ENCODE data around the gene MSX1. TPM values are rescaled to one million over a fixed set of nuclear protein-coding genes. Genes with fewer than 3 reads are reported as not detected.

MSX1 gene
- polyA plus RNA-seq, 1 experiment, result 6.9 TPM

GRCh38 chr4:4840351-4840750, 19.1 kb upstream of the MSX1 start:
- no peak overlapping the region for H3K4me3 ChIP-seq (ENCODE audit: low read depth, low read length)
- TF ChIP-seq CTCF (IDR thresholded peaks at IDR 0.05; ENCODE audit: insufficient read depth, low read depth, low read length), result no peak
- CTCF ChIA-PET, result no interaction called here
- DNase-seq (ENCODE audit: low read depth), result no peak
- H3K27me3 ChIP-seq (ENCODE audit: control insufficient read depth, insufficient read depth, low read length), result peaks cover 5% of the 10 kb centered on the region
- POLR2A ChIA-PET, result no interaction called here
- H3K36me3 ChIP-seq (ENCODE audit: control insufficient read depth, insufficient read depth, low read length), result no peaks in the 10 kb centered on the region

- CTCF ChIA-PET, result no interaction called here
- DNase-seq (ENCODE audit: low read depth), result no peak
- peaks cover 5% of the 10 kb centered on the region for H3K27me3 ChIP-seq (ENCODE audit: control insufficient read depth, insufficient read depth, low read length)
- H3K36me3 ChIP-seq (ENCODE audit: control insufficient read depth, insufficient read depth, low read length), result no peaks in the 10 kb centered on the region
- TF ChIP-seq CTCF (IDR thresholded peaks at IDR 0.05; ENCODE audit: insufficient read depth, low read depth, low read length), result no peak
- H3K4me3 ChIP-seq (ENCODE audit: low read depth, low read length), result no peak overlapping the region
- POLR2A ChIA-PET, result no interaction called here
Observed at GRCh38 chr4:4841156-4841555, 18.3 kb upstream of the MSX1 start.

GRCh38 chr4:4842476-4843441, 16.7 kb upstream of the MSX1 start:
- Histone ChIP-seq H3K27me3 (ENCODE audit: control insufficient read depth, insufficient read depth, low read length) (peaks cover 3% of the 10 kb centered on the region), H3K4me3 (ENCODE audit: low read depth, low read length) (no peak overlapping the region), H3K36me3 (ENCODE audit: control insufficient read depth, insufficient read depth, low read length) (no peaks in the 10 kb centered on the region)
- no peak for TF ChIP-seq CTCF (IDR thresholded peaks at IDR 0.05; ENCODE audit: insufficient read depth, low read depth, low read length)
- CTCF ChIA-PET, result no interaction called here
- POLR2A ChIA-PET, result no interaction called here
- DNase-seq (ENCODE audit: low read depth), result no peak

- no peak for TF ChIP-seq CTCF (IDR thresholded peaks at IDR 0.05; ENCODE audit: insufficient read depth, low read depth, low read length)
- ChIA-PET POLR2A (no interaction called here), CTCF (no interaction called here)
- Histone ChIP-seq H3K27me3 (ENCODE audit: control insufficient read depth, insufficient read depth, low read length) (peaks cover 7% of the 10 kb centered on the region), H3K4me3 (ENCODE audit: low read depth, low read length) (no peak overlapping the region), H3K36me3 (ENCODE audit: control insufficient read depth, insufficient read depth, low read length) (no peaks in the 10 kb centered on the region)
- DNase-seq (ENCODE audit: low read depth), result no peak
Observed at GRCh38 chr4:4843635-4844291, 15.7 kb upstream of the MSX1 start.

GRCh38 chr4:4845027-4845426, 14.4 kb upstream of the MSX1 start:
- no peak for DNase-seq (ENCODE audit: low read depth)
- ChIA-PET POLR2A (no interaction called here), CTCF (no interaction called here)
- Histone ChIP-seq H3K4me3 (ENCODE audit: low read depth, low read length) (no peak overlapping the region), H3K36me3 (ENCODE audit: control insufficient read depth, insufficient read depth, low read length) (no peaks in the 10 kb centered on the region), H3K27me3 (ENCODE audit: control insufficient read depth, insufficient read depth, low read length) (peaks cover 7% of the 10 kb centered on the region)
- TF ChIP-seq CTCF (IDR thresholded peaks at IDR 0.05; ENCODE audit: insufficient read depth, low read depth, low read length), result no peak

Measured in BJ (cell line).